ENCODE results near the gene LHFPL6. TPM values are rescaled to one million over a fixed set of nuclear protein-coding genes. Genes with fewer than 3 reads are reported as not detected.

The LHFPL6 gene
- total RNA-seq, 2 donors from 2014 or later, result 0.50 TPM; not detected in 1

GRCh38 chr13:39330504-39330903 lies 272.5 kb downstream of the LHFPL6 start:
- Mint-ChIP-seq H3K4me1 (no peaks in the 10 kb centered on the region), H3K27ac (no peak overlapping the region), H3K36me3 (ENCODE audit: low read depth) (no peaks in the 10 kb centered on the region), H3K27me3 (no peaks in the 10 kb centered on the region), H3K4me3 (no peak overlapping the region)
- no peak for DNase-seq
- no peaks in the 10 kb centered on the region for H3K9me3 ChIP-seq (ENCODE audit: control insufficient read depth, low read length, poor library complexity, severe bottlenecking)
- ATAC-seq, result no peak

GRCh38 chr13:39329182-39329639 lies 273.8 kb downstream of the LHFPL6 start:
- DNase-seq, result no peak
- no peaks in the 10 kb centered on the region for H3K9me3 ChIP-seq (ENCODE audit: control insufficient read depth, low read length, poor library complexity, severe bottlenecking)
- ATAC-seq, result no peak
- H3K36me3 Mint-ChIP-seq (ENCODE audit: low read depth), result no peaks in the 10 kb centered on the region
- no peak overlapping the region for H3K4me3 Mint-ChIP-seq
- no peaks in the 10 kb centered on the region for H3K4me1 Mint-ChIP-seq
- no peaks in the 10 kb centered on the region for H3K27me3 Mint-ChIP-seq
- no peak overlapping the region for H3K27ac Mint-ChIP-seq

- H3K4me1 Mint-ChIP-seq, result no peaks in the 10 kb centered on the region
- DNase-seq, result no peak
- H3K36me3 Mint-ChIP-seq (ENCODE audit: low read depth), result no peaks in the 10 kb centered on the region
- peaks cover 6% of the 10 kb centered on the region for H3K27me3 Mint-ChIP-seq
- H3K9me3 ChIP-seq (ENCODE audit: control insufficient read depth, low read length, poor library complexity, severe bottlenecking), result no peaks in the 10 kb centered on the region
- ATAC-seq, result no peak
- no peak overlapping the region for H3K4me3 Mint-ChIP-seq
- H3K27ac Mint-ChIP-seq, result no peak overlapping the region
Observed at GRCh38 chr13:39327172-39327479, 275.9 kb downstream of the LHFPL6 start.

- Mint-ChIP-seq H3K27ac (no peak overlapping the region), H3K4me1 (no peaks in the 10 kb centered on the region), H3K4me3 (no peak overlapping the region), H3K36me3 (ENCODE audit: low read depth) (no peaks in the 10 kb centered on the region), H3K27me3 (peaks cover 11% of the 10 kb centered on the region)
- H3K9me3 ChIP-seq (ENCODE audit: control insufficient read depth, low read length, poor library complexity, severe bottlenecking), result no peaks in the 10 kb centered on the region
- ATAC-seq (no peak), DNase-seq (no peak)
Observed at GRCh38 chr13:39326469-39327171, 276.4 kb downstream of the LHFPL6 start.

DNA sequence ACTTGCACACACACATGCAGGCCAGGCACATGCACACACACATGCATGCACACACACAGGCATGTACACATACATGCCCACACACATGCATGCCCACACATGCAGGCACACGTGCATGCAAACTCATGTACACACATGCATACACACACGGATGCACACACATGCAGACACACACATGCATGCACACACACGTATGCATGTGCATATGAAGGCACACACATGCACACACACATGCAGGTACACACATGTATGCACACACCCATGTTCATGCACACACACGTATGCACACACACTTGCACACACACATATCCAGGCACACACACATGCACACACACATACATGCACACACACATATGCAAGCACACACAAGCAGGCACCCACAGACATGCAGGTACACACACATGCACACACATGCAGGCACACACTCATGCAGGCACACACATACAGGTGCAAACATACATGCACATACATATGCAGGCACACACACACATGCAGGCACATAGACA lies 278.1 kb downstream of the LHFPL6 start:
- no peaks in the 10 kb centered on the region for H3K4me1 Mint-ChIP-seq
- ATAC-seq (no peak), DNase-seq (no peak)
- no peak overlapping the region for H3K27ac Mint-ChIP-seq
- H3K27me3 Mint-ChIP-seq, result peaks cover 20% of the 10 kb centered on the region
- no peaks in the 10 kb centered on the region for H3K36me3 Mint-ChIP-seq (ENCODE audit: low read depth)
- no peak overlapping the region for H3K4me3 Mint-ChIP-seq
- no peaks in the 10 kb centered on the region for H3K9me3 ChIP-seq (ENCODE audit: control insufficient read depth, low read length, poor library complexity, severe bottlenecking)

GRCh38 chr13:39322836-39323585 lies 280.0 kb downstream of the LHFPL6 start:
- Mint-ChIP-seq H3K27ac (no peak overlapping the region), H3K4me3 (no peak overlapping the region), H3K36me3 (ENCODE audit: low read depth) (no peaks in the 10 kb centered on the region), H3K4me1 (no peaks in the 10 kb centered on the region), H3K27me3 (peaks cover 20% of the 10 kb centered on the region)
- no peak for ATAC-seq
- no peaks in the 10 kb centered on the region for H3K9me3 ChIP-seq (ENCODE audit: control insufficient read depth, low read length, poor library complexity, severe bottlenecking)
- DNase-seq, result no peak

- ATAC-seq (no peak), DNase-seq (no peak)
- Mint-ChIP-seq H3K4me1 (no peaks in the 10 kb centered on the region), H3K36me3 (ENCODE audit: low read depth) (no peaks in the 10 kb centered on the region), H3K27ac (no peak overlapping the region), H3K4me3 (no peak overlapping the region), H3K27me3 (peaks cover 23% of the 10 kb centered on the region)
- H3K9me3 ChIP-seq (ENCODE audit: control insufficient read depth, low read length, poor library complexity, severe bottlenecking), result no peaks in the 10 kb centered on the region
Observed at GRCh38 chr13:39321574-39321973, 281.4 kb downstream of the LHFPL6 start.

- Mint-ChIP-seq H3K4me1 (no peaks in the 10 kb centered on the region), H3K27ac (no peak overlapping the region), H3K4me3 (no peak overlapping the region)
Observed at GRCh38 chr13:39318161-39318560, 284.8 kb downstream of the LHFPL6 start.

DNA sequence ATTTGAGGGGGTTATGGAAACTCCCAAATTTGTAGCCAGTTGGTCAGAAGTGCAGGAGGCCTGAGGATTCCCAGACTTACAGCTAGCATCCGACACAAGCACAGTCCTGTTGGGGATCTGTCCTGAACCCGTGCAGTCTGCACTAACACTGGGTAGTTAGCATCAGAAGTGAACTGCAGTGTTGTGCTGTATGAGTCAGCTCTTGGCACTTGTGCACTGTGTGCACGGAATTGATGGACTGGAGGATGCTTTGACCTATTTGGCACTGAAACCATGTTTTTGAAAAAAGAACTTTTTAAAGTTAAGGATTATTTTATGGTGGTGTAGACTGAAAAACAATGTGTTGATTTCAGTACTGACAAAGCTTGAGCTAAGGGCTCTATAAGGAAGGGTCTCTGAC lies 285.7 kb downstream of the LHFPL6 start:
- ATAC-seq (no peak), DNase-seq (no peak)
- no peaks in the 10 kb centered on the region for H3K4me1 Mint-ChIP-seq
- H3K4me3 Mint-ChIP-seq, result no peak overlapping the region
- no peak overlapping the region for H3K27ac Mint-ChIP-seq
- no peaks in the 10 kb centered on the region for H3K36me3 Mint-ChIP-seq (ENCODE audit: low read depth)
- no peaks in the 10 kb centered on the region for H3K9me3 ChIP-seq (ENCODE audit: control insufficient read depth, low read length, poor library complexity, severe bottlenecking)
- H3K27me3 Mint-ChIP-seq, result peaks cover 26% of the 10 kb centered on the region

More at GRCh38 chr13:39318161-39318560, 284.8 kb downstream of the LHFPL6 start:
- Mint-ChIP-seq H3K36me3 (ENCODE audit: low read depth) (no peaks in the 10 kb centered on the region), H3K27me3 (peaks cover 30% of the 10 kb centered on the region)
- no peak for DNase-seq
- H3K9me3 ChIP-seq (ENCODE audit: control insufficient read depth, low read length, poor library complexity, severe bottlenecking), result no peaks in the 10 kb centered on the region
- ATAC-seq, result no peak

GRCh38 chr13:39315796-39316195 lies 287.2 kb downstream of the LHFPL6 start:
- peaks cover 17% of the 10 kb centered on the region for H3K27me3 Mint-ChIP-seq
- H3K36me3 Mint-ChIP-seq (ENCODE audit: low read depth), result no peaks in the 10 kb centered on the region
- no peak for DNase-seq
- ATAC-seq, result no peak
- H3K4me1 Mint-ChIP-seq, result no peaks in the 10 kb centered on the region
- no peaks in the 10 kb centered on the region for H3K9me3 ChIP-seq (ENCODE audit: control insufficient read depth, low read length, poor library complexity, severe bottlenecking)
- H3K4me3 Mint-ChIP-seq, result no peak overlapping the region
- H3K27ac Mint-ChIP-seq, result no peak overlapping the region

DNA sequence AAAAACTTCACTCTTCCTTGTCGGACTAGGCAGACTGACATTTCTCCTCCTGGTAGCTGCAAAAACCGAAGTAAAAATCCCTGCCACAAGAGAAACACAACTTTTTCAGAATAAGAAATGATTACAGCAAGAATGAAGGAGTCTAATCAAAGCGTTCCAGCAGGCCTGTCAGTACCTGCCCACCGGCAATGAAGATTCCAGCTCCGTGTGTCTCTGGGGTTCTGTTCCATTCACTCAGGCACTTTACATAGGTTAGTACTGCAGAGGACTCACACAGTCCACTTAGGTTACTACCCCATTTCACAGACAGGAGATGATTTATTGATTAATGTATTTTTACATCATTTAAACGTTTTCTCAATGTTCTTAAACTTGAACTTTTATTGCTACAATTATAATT lies 289.3 kb downstream of the LHFPL6 start:
- H3K4me1 Mint-ChIP-seq, result no peaks in the 10 kb centered on the region
- no peak overlapping the region for H3K27ac Mint-ChIP-seq
- no peaks in the 10 kb centered on the region for H3K9me3 ChIP-seq (ENCODE audit: control insufficient read depth, low read length, poor library complexity, severe bottlenecking)
- DNase-seq (no peak), ATAC-seq (no peak)
- no peak overlapping the region for H3K4me3 Mint-ChIP-seq
- H3K36me3 Mint-ChIP-seq (ENCODE audit: low read depth), result no peaks in the 10 kb centered on the region
- peaks cover 16% of the 10 kb centered on the region for H3K27me3 Mint-ChIP-seq

GRCh38 chr13:39312596-39312995 lies 290.4 kb downstream of the LHFPL6 start:
- no peak for ATAC-seq
- H3K4me1 Mint-ChIP-seq, result no peaks in the 10 kb centered on the region
- no peak for DNase-seq
- H3K9me3 ChIP-seq (ENCODE audit: control insufficient read depth, low read length, poor library complexity, severe bottlenecking), result no peaks in the 10 kb centered on the region
- peaks cover 16% of the 10 kb centered on the region for H3K27me3 Mint-ChIP-seq
- H3K4me3 Mint-ChIP-seq, result no peak overlapping the region
- H3K27ac Mint-ChIP-seq, result no peak overlapping the region
- H3K36me3 Mint-ChIP-seq (ENCODE audit: low read depth), result no peaks in the 10 kb centered on the region

- Mint-ChIP-seq H3K4me3 (no peak overlapping the region), H3K36me3 (ENCODE audit: low read depth) (no peaks in the 10 kb centered on the region), H3K27ac (no peak overlapping the region), H3K4me1 (peaks cover 1% of the 10 kb centered on the region), H3K27me3 (peaks cover 17% of the 10 kb centered on the region)
- H3K9me3 ChIP-seq (ENCODE audit: control insufficient read depth, low read length, poor library complexity, severe bottlenecking), result no peaks in the 10 kb centered on the region
- ATAC-seq (no peak), DNase-seq (no peak)
Observed at GRCh38 chr13:39311619-39312018, 291.4 kb downstream of the LHFPL6 start.

- H3K4me3 Mint-ChIP-seq, result no peak overlapping the region
- ATAC-seq (no peak), DNase-seq (no peak)
- H3K27me3 Mint-ChIP-seq, result peaks cover 15% of the 10 kb centered on the region
- peaks cover 2% of the 10 kb centered on the region for H3K4me1 Mint-ChIP-seq
- no peaks in the 10 kb centered on the region for H3K9me3 ChIP-seq (ENCODE audit: control insufficient read depth, low read length, poor library complexity, severe bottlenecking)
- no peaks in the 10 kb centered on the region for H3K36me3 Mint-ChIP-seq (ENCODE audit: low read depth)
- H3K27ac Mint-ChIP-seq, result no peak overlapping the region
Observed at GRCh38 chr13:39310961-39311360, 292.0 kb downstream of the LHFPL6 start.

Measured in T-helper 17 cell (primary cell).